ENCODE data around the gene TES. TPM values are rescaled to one million over a fixed set of nuclear protein-coding genes. Genes with fewer than 3 reads are reported as not detected.

TES gene
- total and polyA plus RNA-seq, 2 of the 8 experiments (the other 6 are each of a cell fraction or from before 2014, with no cell fraction given): 18.2 to 36.3 TPM

GRCh38 chr7:116306409-116307048 is 96.2 kb downstream of the TES start (continued):
- no peak for TF ChIP-seq CBX5 (IDR thresholded peaks at IDR 0.05; ENCODE audit: low read depth, low read length)
